H7 (cell line): Measurements from ENCODE around the gene SP3. TPM values are rescaled to one million over a fixed set of nuclear protein-coding genes. Genes with fewer than 3 reads are reported as not detected.
A peak's percentile ranks its signal among the peaks of the same experiment; 100 is the strongest.

Experiments
- DNase-seq: peaks from one replicate; pipeline ENCODE4 v3.0.0; 2012
- H3K27me3 ChIP-seq: 2 replicates; pipeline ENCODE4 v1.6.0; 2011; ENCODE audit warnings: mild to moderate bottlenecking, low read length; ENCODE audit not compliant: control insufficient read depth, insufficient read depth
- H3K36me3 ChIP-seq: replicated peaks from 2 replicates; pipeline ENCODE4 v1.5.1; 2011; ENCODE audit warnings: low read length; ENCODE audit not compliant: control insufficient read depth, insufficient read depth
- H3K4me3 ChIP-seq: 2 replicates; pipeline ENCODE4 v1.5.1; 2011; ENCODE audit warnings: low read depth, mild to moderate bottlenecking, control low read depth, low read length, moderate library complexity; ENCODE audit not compliant: insufficient read depth
- total RNA-seq: library from RNA; depleted of rRNA; stranded (reverse); fragments of >200 nt; shearing (Covaris generic); gene quantifications from 2 replicates; pipeline ENCODE4 v1.2.3, GENCODE V29; 2014

SP3 gene
- total RNA-seq, 1 experiment from 2014 or later = 107 TPM

DNA sequence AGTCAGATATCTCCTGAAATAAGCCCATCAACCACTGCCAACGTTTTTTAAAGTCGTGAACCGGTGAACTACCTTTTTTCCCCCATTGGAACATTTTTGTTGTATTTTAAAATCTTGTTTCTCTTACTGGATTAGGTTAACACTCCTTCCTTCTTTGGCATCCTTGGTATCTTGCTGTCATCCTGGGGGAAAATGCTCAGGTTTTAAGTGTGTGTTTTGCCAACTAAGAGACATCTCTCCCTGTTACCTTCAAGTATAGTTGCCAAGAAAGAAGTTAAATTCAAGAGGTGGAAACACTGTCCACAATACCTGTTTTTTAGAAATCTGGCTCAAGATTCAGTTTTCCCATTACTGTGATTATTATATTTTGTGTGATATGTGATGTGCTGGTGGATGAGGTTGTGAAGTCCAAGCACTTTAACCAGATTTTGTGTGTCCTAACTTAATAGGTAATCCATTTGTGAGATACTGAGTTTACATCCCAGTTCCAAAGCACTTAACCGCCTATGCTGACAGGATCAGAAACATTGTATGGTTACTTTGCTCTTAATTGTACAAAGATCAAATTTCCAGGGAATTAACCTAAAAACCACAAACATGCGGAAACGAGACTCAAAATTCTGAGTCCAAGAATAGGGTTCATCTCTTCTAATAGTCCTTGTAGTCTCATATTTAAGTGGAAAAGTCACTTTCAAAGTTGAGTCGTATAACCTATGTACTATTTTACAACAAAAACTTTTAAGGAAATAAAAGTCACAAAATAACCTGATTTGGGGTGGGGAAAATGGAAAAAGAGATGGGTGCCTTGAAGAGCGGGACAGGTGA is 1.3 kb upstream of the SP3 start:
- no peaks in the 10 kb centered on the region for H3K36me3 ChIP-seq
- H3K27me3 ChIP-seq = no peaks in the 10 kb centered on the region
- peak overlapping the region; percentile 68 for H3K4me3 ChIP-seq
- no peak for DNase-seq

- Histone ChIP-seq H3K4me3 (peak overlapping the region; percentile 68), H3K27me3 (no peaks in the 10 kb centered on the region), H3K36me3 (peaks cover 1% of the 10 kb centered on the region; the same call in 1 of the 2 replicates)
- DNase-seq = peak; percentile 90
Measured at GRCh38 chr2:173964565-173965371, 405 bp downstream of the SP3 start.

GRCh38 chr2:173963817-173964564 is 1.2 kb downstream of the SP3 start:
- peak; percentile 93 for DNase-seq
- H3K27me3 ChIP-seq = no peaks in the 10 kb centered on the region
- H3K4me3 ChIP-seq = peak overlapping the region; percentile 74
- H3K36me3 ChIP-seq = peaks cover 1% of the 10 kb centered on the region; the same call in 1 of the 2 replicates

GRCh38 chr2:173963323-173963816 is 1.8 kb downstream of the SP3 start:
- no peak for DNase-seq
- Histone ChIP-seq H3K4me3 (peak overlapping the region; percentile 74), H3K36me3 (peaks cover 1% of the 10 kb centered on the region; the same call in 1 of the 2 replicates), H3K27me3 (no peaks in the 10 kb centered on the region)

- peak overlapping the region; percentile 74 for H3K4me3 ChIP-seq
- no peak for DNase-seq
- H3K36me3 ChIP-seq = peaks cover 1% of the 10 kb centered on the region; the same call in 1 of the 2 replicates
- H3K27me3 ChIP-seq = no peaks in the 10 kb centered on the region
Measured at GRCh38 chr2:173962583-173963110, 2.5 kb downstream of the SP3 start.

- H3K27me3 ChIP-seq = no peaks in the 10 kb centered on the region
- H3K4me3 ChIP-seq = peak overlapping the region; percentile 74
- peaks cover 1% of the 10 kb centered on the region; the same call in 1 of the 2 replicates for H3K36me3 ChIP-seq
- no peak for DNase-seq
Measured at GRCh38 chr2:173962031-173962430, 3.1 kb downstream of the SP3 start.

DNA sequence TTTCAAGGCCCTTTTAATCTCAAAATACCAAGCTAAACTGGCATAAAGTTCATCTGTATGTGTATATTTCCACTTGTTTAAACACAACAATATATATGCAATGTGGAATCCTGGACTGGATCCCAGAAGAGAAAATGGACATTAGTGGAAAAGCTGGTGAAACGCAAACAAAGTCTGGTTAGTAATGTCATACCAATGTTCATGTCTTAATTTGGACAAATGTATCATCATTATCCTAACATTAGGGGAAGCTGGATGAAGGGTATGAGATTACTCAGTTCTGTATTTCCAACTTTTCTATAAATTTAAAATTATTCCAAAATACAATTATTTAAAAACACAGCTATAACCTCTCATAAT is 3.8 kb downstream of the SP3 start:
- peaks cover 1% of the 10 kb centered on the region; the same call in 1 of the 2 replicates for H3K36me3 ChIP-seq
- no peak overlapping the region for H3K4me3 ChIP-seq
- no peaks in the 10 kb centered on the region for H3K27me3 ChIP-seq
- no peak for DNase-seq

GRCh38 chr2:173959909-173960308 is 5.3 kb downstream of the SP3 start:
- Histone ChIP-seq H3K36me3 (peaks cover 11% of the 10 kb centered on the region), H3K27me3 (no peaks in the 10 kb centered on the region), H3K4me3 (no peak overlapping the region)
- DNase-seq = no peak

GRCh38 chr2:173959358-173959884 is 5.8 kb downstream of the SP3 start:
- Histone ChIP-seq H3K36me3 (peaks cover 14% of the 10 kb centered on the region), H3K27me3 (no peaks in the 10 kb centered on the region), H3K4me3 (no peak overlapping the region)
- DNase-seq = no peak

DNA sequence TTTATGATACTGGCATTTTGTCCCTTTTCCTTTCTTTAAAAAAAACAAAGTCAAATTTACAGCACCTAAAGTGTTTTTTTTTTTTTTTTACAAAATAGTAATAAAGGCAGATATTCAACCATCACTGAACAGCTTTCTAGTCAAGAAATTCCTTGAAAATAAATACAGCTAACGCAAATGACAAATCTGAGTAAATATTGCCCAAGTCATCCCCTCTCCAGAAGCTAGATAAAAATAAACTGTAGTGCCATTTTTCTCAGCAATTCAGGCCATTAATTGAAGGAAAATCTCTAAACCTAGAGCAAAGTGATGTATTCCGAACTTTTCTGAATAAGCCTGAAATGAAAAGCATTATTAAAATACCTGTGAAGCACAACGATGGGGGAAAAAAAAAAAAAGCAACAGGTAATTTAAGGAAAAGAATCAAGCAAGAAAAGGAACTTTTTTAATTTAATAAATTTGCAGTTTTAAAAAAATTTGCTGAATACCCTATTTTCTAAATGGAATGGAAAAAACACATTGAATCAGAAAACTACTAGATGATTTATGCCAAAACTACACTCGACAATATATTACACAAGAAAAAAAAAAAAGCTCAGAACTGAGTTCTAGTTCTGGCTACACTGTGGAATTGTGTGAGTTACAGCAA is 6.9 kb downstream of the SP3 start:
- H3K27me3 ChIP-seq = no peaks in the 10 kb centered on the region
- no peak overlapping the region for H3K4me3 ChIP-seq
- H3K36me3 ChIP-seq = peaks cover 16% of the 10 kb centered on the region
- DNase-seq = no peak

- H3K36me3 ChIP-seq = peaks cover 16% of the 10 kb centered on the region
- no peak overlapping the region for H3K4me3 ChIP-seq
- H3K27me3 ChIP-seq = no peaks in the 10 kb centered on the region
- no peak for DNase-seq
Measured at GRCh38 chr2:173957517-173957916, 7.7 kb downstream of the SP3 start.

- H3K27me3 ChIP-seq = no peaks in the 10 kb centered on the region
- no peak overlapping the region for H3K4me3 ChIP-seq
- DNase-seq = no peak
- H3K36me3 ChIP-seq = peaks cover 16% of the 10 kb centered on the region
Measured at GRCh38 chr2:173956454-173956853, 8.7 kb downstream of the SP3 start.

GRCh38 chr2:173955867-173956266 is 9.3 kb downstream of the SP3 start:
- Histone ChIP-seq H3K4me3 (no peak overlapping the region), H3K36me3 (peaks cover 15% of the 10 kb centered on the region)
- DNase-seq = no peak

More at GRCh38 chr2:173955867-173956266, 9.3 kb downstream of the SP3 start:
- H3K27me3 ChIP-seq = no peaks in the 10 kb centered on the region
